ENCODE measurements around the gene DRGX.

The DRGX gene

GRCh38 chr10:49381111-49381900, 14.6 kb downstream of the DRGX start:
- no peak for DNase-seq

GRCh38 chr10:49379596-49380410, 16.1 kb downstream of the DRGX start:
- DNase-seq, result no peak

GRCh38 chr10:49377256-49377655, 18.6 kb downstream of the DRGX start:
- DNase-seq, result no peak

- DNase-seq, result no peak
Observed at GRCh38 chr10:49375611-49376010, 20.3 kb downstream of the DRGX start.

- DNase-seq, result no peak
Observed at GRCh38 chr10:49374740-49375139, 21.1 kb downstream of the DRGX start.

- DNase-seq, result no peak
Observed at GRCh38 chr10:49373361-49373760, 22.5 kb downstream of the DRGX start.

GRCh38 chr10:49371967-49372366, 23.9 kb downstream of the DRGX start:
- no peak for DNase-seq

- DNase-seq, result no peak
Observed at GRCh38 chr10:49370326-49371100, 25.4 kb downstream of the DRGX start.

- DNase-seq, result no peak
Observed at GRCh38 chr10:49369216-49370162, 26.4 kb downstream of the DRGX start.

GRCh38 chr10:49368256-49368655, 27.6 kb downstream of the DRGX start:
- DNase-seq, result no peak

- DNase-seq, result no peak
Observed at GRCh38 chr10:49367600-49367999, 28.3 kb downstream of the DRGX start.

- no peak for DNase-seq
Observed at GRCh38 chr10:49366460-49366859, 29.4 kb downstream of the DRGX start.

GRCh38 chr10:49365675-49366415, 30.0 kb downstream of the DRGX start:
- DNase-seq, result no peak

- no peak for DNase-seq
Observed at GRCh38 chr10:49365275-49365674, 30.6 kb downstream of the DRGX start.

GRCh38 chr10:49364747-49365146, 31.1 kb downstream of the DRGX start:
- DNase-seq, result no peak

- no peak for DNase-seq
Observed at GRCh38 chr10:49364051-49364450, 31.8 kb downstream of the DRGX start.

GRCh38 chr10:49363309-49364031, 32.4 kb downstream of the DRGX start:
- DNase-seq, result no peak

- no peak for DNase-seq
Observed at GRCh38 chr10:49362596-49363260, 33.2 kb downstream of the DRGX start.

- DNase-seq, result no peak
Observed at GRCh38 chr10:49361735-49362568, 33.9 kb downstream of the DRGX start.

Measured in bone marrow (tissue), 2 donors.